ENCODE data around the gene NAGLU.

GRCh38 chr17:42559075-42559474, 23.0 kb downstream of the NAGLU start:
- no peak for TF ChIP-seq CTCF (IDR thresholded peaks at IDR 0.05)
- no peak for TF ChIP-seq EP300 (IDR thresholded peaks at IDR 0.05)
